Right lobe of liver (tissue), 4 donors: ENCODE data around the gene CIDEA.

Source experiments
- POLR2A ChIP-seq: fragments of 450-650 bp; IDR thresholded peaks from one replicate; pipeline ENCODE4 v1.6.1; 2017; ENCODE audit warnings: antibody characterized with exemption, mild to moderate bottlenecking
- TF ChIP-seq, protein P1 (sequence below), 4 donors: fragments of 200-600 bp in 3 of 4; fragments of 450-650 bp in 1 of 4; IDR thresholded peaks; one replicate each; pipeline versions ENCODE4 v1.5.1 to v1.8.0; 2016 to 2022; ENCODE audit warnings: antibody characterized with exemption in 4 of 4, mild to moderate bottlenecking in 2 of 4
- donor health status: DM: no; HTN: no; CAD: no.
- donor health status: DM: no; HTN: no; CAD: no.
- donor health status: DM: no; HTN: yes; CAD: no.

DNA sequence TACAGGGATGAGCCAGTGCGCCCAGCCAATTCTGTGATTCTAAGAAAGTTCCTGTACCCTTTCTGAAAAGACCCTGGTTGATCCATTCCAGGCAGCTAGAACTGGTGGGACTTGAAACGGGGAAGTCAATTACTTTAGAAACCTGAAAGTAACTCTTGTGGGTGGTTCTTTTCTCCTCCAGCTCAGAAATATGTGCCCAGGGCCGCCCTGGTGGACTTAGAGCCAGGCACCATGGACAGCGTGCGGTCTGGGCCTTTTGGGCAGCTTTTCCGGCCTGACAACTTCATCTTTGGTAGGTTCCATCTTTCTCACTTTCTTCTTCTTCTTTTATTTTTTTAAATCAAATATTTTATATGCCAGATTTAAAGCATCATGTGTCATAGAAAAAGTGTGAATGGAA lies 56.6 kb downstream of the CIDEA start:
- TF ChIP-seq, protein P1, sequence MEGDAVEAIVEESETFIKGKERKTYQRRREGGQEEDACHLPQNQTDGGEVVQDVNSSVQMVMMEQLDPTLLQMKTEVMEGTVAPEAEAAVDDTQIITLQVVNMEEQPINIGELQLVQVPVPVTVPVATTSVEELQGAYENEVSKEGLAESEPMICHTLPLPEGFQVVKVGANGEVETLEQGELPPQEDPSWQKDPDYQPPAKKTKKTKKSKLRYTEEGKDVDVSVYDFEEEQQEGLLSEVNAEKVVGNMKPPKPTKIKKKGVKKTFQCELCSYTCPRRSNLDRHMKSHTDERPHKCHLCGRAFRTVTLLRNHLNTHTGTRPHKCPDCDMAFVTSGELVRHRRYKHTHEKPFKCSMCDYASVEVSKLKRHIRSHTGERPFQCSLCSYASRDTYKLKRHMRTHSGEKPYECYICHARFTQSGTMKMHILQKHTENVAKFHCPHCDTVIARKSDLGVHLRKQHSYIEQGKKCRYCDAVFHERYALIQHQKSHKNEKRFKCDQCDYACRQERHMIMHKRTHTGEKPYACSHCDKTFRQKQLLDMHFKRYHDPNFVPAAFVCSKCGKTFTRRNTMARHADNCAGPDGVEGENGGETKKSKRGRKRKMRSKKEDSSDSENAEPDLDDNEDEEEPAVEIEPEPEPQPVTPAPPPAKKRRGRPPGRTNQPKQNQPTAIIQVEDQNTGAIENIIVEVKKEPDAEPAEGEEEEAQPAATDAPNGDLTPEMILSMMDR (IDR thresholded peaks at IDR 0.05), result no peak
- TF ChIP-seq POLR2A, result no peak
